HepG2 (cell line): ENCODE results near the gene TMEM256. TPM values are rescaled to one million over a fixed set of nuclear protein-coding genes. Genes with fewer than 3 reads are reported as not detected.
A peak's percentile ranks its signal among the peaks of the same experiment; 100 is the strongest.

Source experiments
- ATAC-seq: fragments of 200-7000 bp; cut with Tn5 transposase; 3 replicates; pipeline ENCODE4 v1.9.1; 2020; ENCODE audit warnings: mild to moderate bottlenecking, moderate library complexity
- BruUV-seq: library from RNA; stranded (reverse); fragments of 400-500 nt; replicated peaks from 2 replicates; lab custom pipeline; 2021; lab: Mats Ljungman, UMichigan
- CTCF ChIA-PET: fragments of 300-600 bp; formaldehyde crosslinking; extraction: SDS; loops from one replicate; lab custom pipeline; 2021; ENCODE audit warnings: low total read pairs, inconsistent platforms, low intra/inter-chr PET ratio; lab: Yijun Ruan, JAX
- POLR2A ChIA-PET: fragments of 350-600 bp; sonication (Branson Sonifier 250); formaldehyde crosslinking; loops from one replicate; lab custom pipeline; 2020; ENCODE audit warnings: antibody characterized with exemption, inconsistent platforms; lab: Yijun Ruan, JAX
- DNase-seq: peaks from one replicate; pipeline ENCODE4 v3.0.0-alpha.2; 2015; ENCODE audit warnings: low spot score
- FAIRE-seq: peaks from 3 replicates; lab custom pipeline; 2011; peaks lifted over from hg19 to GRCh38; lab: Jason Lieb, UNC
- H2AFZ ChIP-seq: one replicate; pipeline ENCODE4 v1.6.1; 2011; ENCODE audit warnings: low read length, inconsistent platforms
- H3K27ac ChIP-seq: fragments of 300-600 bp; 3 replicates; pipeline ENCODE4 v1.8.0; 2011; ENCODE audit warnings: mixed run types, mild to moderate bottlenecking, mixed read lengths, low read length, inconsistent platforms; ENCODE audit not compliant: insufficient read depth; ENCODE audit errors: extremely low read length
- H3K27me3 ChIP-seq, 2 experiments: fragments of 200-600 bp in 1 of 2; 2 replicates in 1 of 2; 3 replicates in 1 of 2; pipeline versions ENCODE4 v1.6.0 to v1.8.0; 2011; ENCODE audit warnings: low read length in 2 of 2, mild to moderate bottlenecking in 2 of 2, moderate library complexity in 2 of 2, inconsistent platforms in 1 of 2; ENCODE audit not compliant: insufficient read depth in 2 of 2, control insufficient read depth in 1 of 2
- H3K36me3 ChIP-seq, 2 experiments: fragments of 200-600 bp in 1 of 2; replicated peaks in 1 of 2; 2 replicates in 1 of 2; 3 replicates in 1 of 2; pipeline versions ENCODE4 v1.5.1 to v1.8.0; 2011; ENCODE audit warnings: low read length in 2 of 2, inconsistent platforms in 1 of 2; ENCODE audit not compliant: insufficient read depth in 2 of 2, control insufficient read depth in 1 of 2
- H3K4me1 ChIP-seq: 2 replicates; pipeline ENCODE4 v1.5.1; 2012; ENCODE audit warnings: low read length, inconsistent platforms; ENCODE audit not compliant: insufficient read depth
- H3K4me2 ChIP-seq: 2 replicates; pipeline ENCODE4 v1.6.0; 2011; ENCODE audit warnings: low read depth, low read length, inconsistent platforms
- H3K4me3 ChIP-seq, 3 experiments: fragments of 200-600 bp in 1 of 3; sonication (generic), shearing (Covaris generic) in 1 of 3; replicated peaks in 1 of 3; 2 replicates each; pipeline ENCODE4 v1.5.1; 2011 to 2016; ENCODE audit warnings: low read length in 3 of 3, inconsistent platforms in 2 of 3, low read depth in 2 of 3, mild to moderate bottlenecking in 2 of 3, control low read depth in 1 of 3, mixed read lengths in 1 of 3; ENCODE audit not compliant: insufficient read depth in 1 of 3
- H3K79me2 ChIP-seq: one replicate; pipeline ENCODE4 v1.6.1; 2011; ENCODE audit warnings: low read length, inconsistent platforms; ENCODE audit not compliant: insufficient read depth
- H3K9ac ChIP-seq: 2 replicates; pipeline ENCODE4 v1.6.0; 2011; ENCODE audit warnings: mild to moderate bottlenecking, low read depth, low read length, inconsistent platforms; ENCODE audit not compliant: insufficient read depth
- H3K9me3 ChIP-seq: 2 replicates; pipeline ENCODE4 v1.5.1; 2012; ENCODE audit warnings: mild to moderate bottlenecking, low read length
- H4K20me1 ChIP-seq: 2 replicates; pipeline ENCODE4 v1.6.0; 2011; ENCODE audit warnings: inconsistent platforms, mild to moderate bottlenecking, low read length, moderate library complexity; ENCODE audit not compliant: insufficient read depth
- AGO1 ChIP-seq: fragments of 200-400 bp; formaldehyde crosslinking; IDR thresholded peaks from 2 replicates; pipeline ENCODE4 v1.6.1; 2017; ENCODE audit warnings: mild to moderate bottlenecking, low read depth, low read length, moderate library complexity; ENCODE audit not compliant: poor library complexity, severe bottlenecking
- AGO2 ChIP-seq: fragments of 200-400 bp; formaldehyde crosslinking; optimal IDR thresholded peaks from 2 replicates; pipeline ENCODE3; 2017; ENCODE audit warnings: mild to moderate bottlenecking, low read depth, low read length, moderate library complexity
- HNRNPL ChIP-seq: fragments of 200-400 bp; formaldehyde crosslinking; IDR thresholded peaks from 2 replicates; pipeline ENCODE4 v1.6.1; 2017; ENCODE audit warnings: mild to moderate bottlenecking, low read depth, low read length
- KDM5A ChIP-seq: fragments of 200-600 bp; sonication (generic); IDR thresholded peaks from 2 replicates; pipeline ENCODE4 v1.7.0; 2018; ENCODE audit warnings: antibody characterized with exemption, mild to moderate bottlenecking, low read length, borderline replicate concordance
- ZNF12 ChIP-seq: sonication (generic); formaldehyde crosslinking; IDR thresholded peaks from 2 replicates; pipeline ENCODE4 v1.5.0; 2020; ENCODE audit warnings: missing genetic modification reagents
- ZNF556 ChIP-seq: sonication (generic); formaldehyde crosslinking; IDR thresholded peaks from 2 replicates; pipeline ENCODE4 v1.4.0; 2020; ENCODE audit warnings: mild to moderate bottlenecking, missing genetic modification reagents, borderline replicate concordance
- ZNF562 ChIP-seq: sonication (generic); formaldehyde crosslinking; IDR thresholded peaks from 2 replicates; pipeline ENCODE4 v1.8.0; 2022; ENCODE audit warnings: missing genetic modification reagents, borderline replicate concordance
- WGBS: methylation state at CpG from one replicate; pipeline ENCODE4 v1.1.6; 2017; ENCODE audit warnings: low lambda C conversion rate; 5-methylcytosine and 5-hydroxymethylcytosine counted together
- in situ Hi-C: cut with HindIII; loops from 2 replicates; pipeline ENCODE4 v1.10.0; 2017; ENCODE audit warnings: low pct_unique_long_range_greater_than_20kb; ENCODE audit not compliant: extremely low pct_ligation_motif_present
- intact Hi-C: fragments of 100-400 bp; cut with micrococcal nuclease; formaldehyde crosslinking; loops from one replicate; pipeline ENCODE4 v1.10.0; 2022; ENCODE audit not compliant: unreplicated experiment
- polyA plus RNA-seq, 8 experiments: library from polyadenylated mRNA; depleted of rRNA in 3 of 8; stranded (reverse) in 7 of 8; unstranded in 1 of 8; fragments of >200 nt; fragmentation: Illumina TruSeq in 4 of 8; extraction: Trizol in 4 of 8; gene quantifications; 2 replicates each; pipeline versions ENCODE4 v1.2.1 to v1.2.3, GENCODE V29; 2011 to 2016; ENCODE audit warnings: low read depth in 4 of 8, missing spikeins in 1 of 8, mixed read lengths in 1 of 8; ENCODE audit not compliant: insufficient read depth in 1 of 8
- total RNA-seq, 5 experiments: library from RNA; depleted of rRNA; stranded (reverse); fragments of >200 nt; fragmentation: Illumina TruSeq; extraction: Trizol; gene quantifications; 2 replicates each; pipeline ENCODE4 v1.2.3, GENCODE V29; 2016; ENCODE audit warnings: low read depth in 1 of 5
- TF ChIP-seq, protein P1 (sequence below): IDR thresholded peaks from 2 replicates; pipeline ENCODE4 v1.6.1; 2016; ENCODE audit warnings: control low read depth
- TF ChIP-seq, protein P2 (sequence below): sonication (generic); formaldehyde crosslinking; IDR thresholded peaks from 2 replicates; pipeline ENCODE4 v1.5.1; 2020; ENCODE audit warnings: mild to moderate bottlenecking, missing genetic modification reagents, moderate library complexity

Gene TMEM256
- total and polyA plus RNA-seq, 2 of the 13 experiments (the other 11 are each of a cell fraction or from before 2014, with no cell fraction given), result 231 to 252 TPM

DNA sequence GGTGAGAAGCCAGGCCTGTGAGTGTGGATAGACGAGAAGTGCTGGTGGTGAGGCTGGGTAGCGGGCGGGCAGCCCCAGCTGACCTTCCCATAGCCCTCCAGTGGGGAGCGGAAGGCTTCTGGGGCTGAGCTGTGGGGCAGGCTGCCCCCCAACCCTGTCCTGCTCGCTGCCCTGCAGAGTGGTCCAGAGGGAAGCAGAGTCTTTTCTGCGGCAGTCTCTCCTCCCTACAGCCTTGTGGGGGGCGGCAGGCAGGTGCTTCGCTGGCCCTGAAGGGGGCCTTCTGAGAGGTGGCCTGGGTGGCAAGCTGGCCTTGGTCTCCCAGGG, 7.5 kb upstream of the TMEM256 start:
- ATAC-seq (no peak), FAIRE-seq (no peak), DNase-seq (no peak)
- ChIA-PET POLR2A (no interaction called here), CTCF (no interaction called here)
- in situ Hi-C loops (no loop called here), intact Hi-C loops (no loop called here)
- H3K36me3 ChIP-seq, result 0 out of 5 replicates have a peak, but pooled peaks cover 0 to 2% of the 10 kb centered on the region in 2 experiments
- H3K79me2 ChIP-seq, result no peaks in the 10 kb centered on the region
- no peak overlapping the region for H3K27ac ChIP-seq
- H3K27me3 ChIP-seq, result no peaks in the 10 kb centered on the region
- no peaks in the 10 kb centered on the region for H3K9me3 ChIP-seq
- no peak overlapping the region for H3K4me2 ChIP-seq
- TF ChIP-seq AGO1 (peak; percentile 45), ZNF562 (no peak), KDM5A (no peak), ZNF556 (CRISPR knock-in tag) (no peak)
- no peak overlapping the region for H2AFZ ChIP-seq
- no peak overlapping the region for H3K9ac ChIP-seq
- no peak overlapping the region for H3K4me3 ChIP-seq
- no peaks in the 10 kb centered on the region for H4K20me1 ChIP-seq
- BruUV-seq, result no TSS peak
- 93% methylated on average over 6 of the region's 8 CpGs for WGBS
- H3K4me1 ChIP-seq, result no peaks in the 10 kb centered on the region

DNA sequence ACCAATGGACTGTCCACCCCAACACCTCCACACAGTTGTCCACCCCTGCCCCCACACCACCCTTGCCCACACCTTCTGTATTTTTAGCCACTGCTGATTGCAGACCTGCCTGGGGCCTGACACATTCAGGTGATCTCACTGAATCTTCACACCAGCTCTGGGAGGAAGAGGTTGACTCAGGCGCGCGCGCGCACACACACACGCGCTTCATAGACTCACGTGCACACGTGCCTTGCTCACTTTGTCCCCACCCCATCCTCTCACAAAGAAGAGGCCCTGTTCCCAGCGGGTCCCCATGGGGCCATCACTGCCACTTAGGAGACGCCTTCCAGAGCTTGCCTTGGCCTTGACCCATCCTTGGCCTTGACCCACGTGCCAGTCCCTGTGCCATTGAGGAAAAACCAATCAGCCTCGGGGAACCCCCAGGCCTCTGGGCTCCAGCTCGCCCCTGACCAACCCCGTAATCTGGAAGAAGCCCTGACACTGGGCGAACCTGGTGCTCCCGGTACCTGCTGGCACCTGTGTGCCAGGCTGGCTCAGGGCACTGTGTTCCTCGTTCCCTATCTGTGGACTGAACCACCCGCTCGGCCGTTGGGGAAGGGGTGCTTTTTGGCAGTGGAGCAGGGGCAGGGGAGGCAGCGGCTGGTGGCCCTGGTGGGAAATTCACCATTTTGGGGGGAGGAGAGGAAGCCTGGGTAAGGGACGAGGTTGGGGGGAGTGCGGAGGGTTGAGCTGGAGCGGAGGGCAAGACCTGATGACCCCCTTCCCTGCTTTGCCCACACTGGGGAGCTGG, 6.9 kb upstream of the TMEM256 start:
- ChIA-PET POLR2A (no interaction called here), CTCF (no interaction called here)
- H3K4me3 ChIP-seq, result no peak overlapping the region
- no peak overlapping the region for H2AFZ ChIP-seq
- no peaks in the 10 kb centered on the region for H3K27me3 ChIP-seq
- DNase-seq (no peak), ATAC-seq (no peak), FAIRE-seq (no peak)
- no TSS peak for BruUV-seq
- H4K20me1 ChIP-seq, result no peaks in the 10 kb centered on the region
- no peaks in the 10 kb centered on the region for H3K79me2 ChIP-seq
- in situ Hi-C loops (no loop called here), intact Hi-C loops (no loop called here)
- TF ChIP-seq ZNF12 (CRISPR knock-in tag), result no peak
- TF ChIP-seq HNRNPL, result 0 out of 2 replicates have a peak, but pooled peaks have one; percentile 18
- TF ChIP-seq AGO2, result peak; percentile 67
- TF ChIP-seq, protein P1, sequence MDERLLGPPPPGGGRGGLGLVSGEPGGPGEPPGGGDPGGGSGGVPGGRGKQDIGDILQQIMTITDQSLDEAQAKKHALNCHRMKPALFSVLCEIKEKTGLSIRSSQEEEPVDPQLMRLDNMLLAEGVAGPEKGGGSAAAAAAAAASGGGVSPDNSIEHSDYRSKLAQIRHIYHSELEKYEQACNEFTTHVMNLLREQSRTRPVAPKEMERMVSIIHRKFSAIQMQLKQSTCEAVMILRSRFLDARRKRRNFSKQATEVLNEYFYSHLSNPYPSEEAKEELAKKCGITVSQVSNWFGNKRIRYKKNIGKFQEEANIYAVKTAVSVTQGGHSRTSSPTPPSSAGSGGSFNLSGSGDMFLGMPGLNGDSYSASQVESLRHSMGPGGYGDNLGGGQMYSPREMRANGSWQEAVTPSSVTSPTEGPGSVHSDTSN (CRISPR knock-in tag), result no peak
- TF ChIP-seq, protein P2, sequence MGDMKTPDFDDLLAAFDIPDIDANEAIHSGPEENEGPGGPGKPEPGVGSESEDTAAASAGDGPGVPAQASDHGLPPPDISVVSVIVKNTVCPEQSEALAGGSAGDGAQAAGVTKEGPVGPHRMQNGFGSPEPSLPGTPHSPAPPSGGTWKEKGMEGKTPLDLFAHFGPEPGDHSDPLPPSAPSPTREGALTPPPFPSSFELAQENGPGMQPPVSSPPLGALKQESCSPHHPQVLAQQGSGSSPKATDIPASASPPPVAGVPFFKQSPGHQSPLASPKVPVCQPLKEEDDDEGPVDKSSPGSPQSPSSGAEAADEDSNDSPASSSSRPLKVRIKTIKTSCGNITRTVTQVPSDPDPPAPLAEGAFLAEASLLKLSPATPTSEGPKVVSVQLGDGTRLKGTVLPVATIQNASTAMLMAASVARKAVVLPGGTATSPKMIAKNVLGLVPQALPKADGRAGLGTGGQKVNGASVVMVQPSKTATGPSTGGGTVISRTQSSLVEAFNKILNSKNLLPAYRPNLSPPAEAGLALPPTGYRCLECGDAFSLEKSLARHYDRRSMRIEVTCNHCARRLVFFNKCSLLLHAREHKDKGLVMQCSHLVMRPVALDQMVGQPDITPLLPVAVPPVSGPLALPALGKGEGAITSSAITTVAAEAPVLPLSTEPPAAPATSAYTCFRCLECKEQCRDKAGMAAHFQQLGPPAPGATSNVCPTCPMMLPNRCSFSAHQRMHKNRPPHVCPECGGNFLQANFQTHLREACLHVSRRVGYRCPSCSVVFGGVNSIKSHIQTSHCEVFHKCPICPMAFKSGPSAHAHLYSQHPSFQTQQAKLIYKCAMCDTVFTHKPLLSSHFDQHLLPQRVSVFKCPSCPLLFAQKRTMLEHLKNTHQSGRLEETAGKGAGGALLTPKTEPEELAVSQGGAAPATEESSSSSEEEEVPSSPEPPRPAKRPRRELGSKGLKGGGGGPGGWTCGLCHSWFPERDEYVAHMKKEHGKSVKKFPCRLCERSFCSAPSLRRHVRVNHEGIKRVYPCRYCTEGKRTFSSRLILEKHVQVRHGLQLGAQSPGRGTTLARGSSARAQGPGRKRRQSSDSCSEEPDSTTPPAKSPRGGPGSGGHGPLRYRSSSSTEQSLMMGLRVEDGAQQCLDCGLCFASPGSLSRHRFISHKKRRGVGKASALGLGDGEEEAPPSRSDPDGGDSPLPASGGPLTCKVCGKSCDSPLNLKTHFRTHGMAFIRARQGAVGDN (CRISPR knock-in tag), result 0 out of 2 replicates have a peak, but pooled peaks have one; percentile 15
- no peak overlapping the region for H3K9ac ChIP-seq
- H3K36me3 ChIP-seq, result 0 out of 5 replicates have a peak, but pooled peaks cover 0 to 2% of the 10 kb centered on the region in 2 experiments
- no peak overlapping the region for H3K4me2 ChIP-seq
- 91% methylated on average over 25 of the region's 25 CpGs for WGBS
- peaks cover 3% of the 10 kb centered on the region for H3K4me1 ChIP-seq
- no peaks in the 10 kb centered on the region for H3K9me3 ChIP-seq
- H3K27ac ChIP-seq, result no peak overlapping the region
